Fibroblast of mammary gland (primary cell): ENCODE results near the gene MGP.
A peak's percentile ranks its signal among the peaks of the same experiment; 100 is the strongest.

Experiments
- DNase-seq: peaks from one replicate; pipeline ENCODE4 v3.0.0-alpha.2; 2010; ENCODE audit warnings: low read depth
- H3K4me3 ChIP-seq: 2 replicates; pipeline ENCODE4 v1.5.1; 2011; ENCODE audit warnings: low read depth, mild to moderate bottlenecking, low read length, moderate library complexity; ENCODE audit not compliant: control insufficient read depth
- TF ChIP-seq, protein P1 (sequence below): conservative IDR thresholded peaks from 2 replicates; pipeline ENCODE4 v1.5.1; 2011; ENCODE audit warnings: low read depth, low read length, inconsistent platforms; ENCODE audit not compliant: control insufficient read depth, insufficient read depth

MGP gene

DNA sequence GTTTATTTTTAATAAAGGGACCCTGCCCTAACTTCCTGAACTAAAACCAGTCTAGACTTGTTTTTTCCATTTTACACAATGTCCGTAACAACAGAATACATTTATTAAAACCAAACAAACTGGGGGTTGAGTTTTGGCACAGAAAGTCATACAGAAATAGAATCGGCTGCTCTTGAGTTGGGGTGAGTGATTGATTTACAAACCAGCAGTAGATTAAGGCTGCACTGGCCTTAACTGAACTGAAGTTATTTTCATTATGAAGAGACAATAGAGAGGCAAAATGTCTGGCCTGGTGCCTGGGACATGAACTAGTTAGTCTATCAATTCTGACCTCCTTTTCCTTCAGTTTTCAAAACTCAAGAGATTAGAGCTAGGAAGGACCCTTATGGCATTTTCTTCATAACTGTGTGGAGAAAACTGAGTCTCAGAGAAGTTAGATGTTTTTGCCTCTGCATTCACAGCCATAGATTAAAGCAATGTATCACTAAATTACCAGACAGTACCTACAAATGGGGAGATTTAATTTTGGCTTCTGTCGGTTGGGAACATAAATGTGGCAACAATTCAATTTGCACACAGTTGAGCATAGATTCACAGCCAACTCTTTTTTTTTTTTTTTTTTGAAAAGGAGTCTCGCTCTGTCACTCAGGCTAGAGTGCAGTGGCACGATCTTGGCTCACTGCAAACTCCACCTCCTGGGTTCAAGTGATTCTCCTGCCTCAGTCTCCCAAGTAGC, 19.8 kb upstream of the MGP start:
- no peak for DNase-seq
- H3K4me3 ChIP-seq, result no peak overlapping the region
- TF ChIP-seq, protein P1, sequence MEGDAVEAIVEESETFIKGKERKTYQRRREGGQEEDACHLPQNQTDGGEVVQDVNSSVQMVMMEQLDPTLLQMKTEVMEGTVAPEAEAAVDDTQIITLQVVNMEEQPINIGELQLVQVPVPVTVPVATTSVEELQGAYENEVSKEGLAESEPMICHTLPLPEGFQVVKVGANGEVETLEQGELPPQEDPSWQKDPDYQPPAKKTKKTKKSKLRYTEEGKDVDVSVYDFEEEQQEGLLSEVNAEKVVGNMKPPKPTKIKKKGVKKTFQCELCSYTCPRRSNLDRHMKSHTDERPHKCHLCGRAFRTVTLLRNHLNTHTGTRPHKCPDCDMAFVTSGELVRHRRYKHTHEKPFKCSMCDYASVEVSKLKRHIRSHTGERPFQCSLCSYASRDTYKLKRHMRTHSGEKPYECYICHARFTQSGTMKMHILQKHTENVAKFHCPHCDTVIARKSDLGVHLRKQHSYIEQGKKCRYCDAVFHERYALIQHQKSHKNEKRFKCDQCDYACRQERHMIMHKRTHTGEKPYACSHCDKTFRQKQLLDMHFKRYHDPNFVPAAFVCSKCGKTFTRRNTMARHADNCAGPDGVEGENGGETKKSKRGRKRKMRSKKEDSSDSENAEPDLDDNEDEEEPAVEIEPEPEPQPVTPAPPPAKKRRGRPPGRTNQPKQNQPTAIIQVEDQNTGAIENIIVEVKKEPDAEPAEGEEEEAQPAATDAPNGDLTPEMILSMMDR, result no peak

DNA sequence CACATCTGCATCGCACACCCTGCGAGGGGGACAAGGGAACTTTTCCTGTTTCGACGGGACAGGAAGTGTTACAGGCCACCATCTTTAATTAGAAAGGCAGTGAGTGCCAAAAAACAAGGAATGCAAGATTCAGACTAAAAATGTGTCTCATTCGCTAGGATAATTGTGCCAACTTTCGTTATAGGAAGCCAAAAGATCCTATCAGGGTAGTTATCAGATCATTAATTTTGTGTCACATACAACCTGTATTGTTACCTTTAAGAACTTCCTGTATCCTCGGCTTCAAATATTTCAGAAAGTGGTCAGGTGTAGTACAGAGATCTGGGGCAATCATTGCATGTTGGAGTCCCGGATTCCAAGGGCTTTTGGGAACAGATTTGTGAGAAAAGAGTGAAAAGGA, 19.2 kb upstream of the MGP start:
- no peak overlapping the region for H3K4me3 ChIP-seq
- DNase-seq, result no peak

DNA sequence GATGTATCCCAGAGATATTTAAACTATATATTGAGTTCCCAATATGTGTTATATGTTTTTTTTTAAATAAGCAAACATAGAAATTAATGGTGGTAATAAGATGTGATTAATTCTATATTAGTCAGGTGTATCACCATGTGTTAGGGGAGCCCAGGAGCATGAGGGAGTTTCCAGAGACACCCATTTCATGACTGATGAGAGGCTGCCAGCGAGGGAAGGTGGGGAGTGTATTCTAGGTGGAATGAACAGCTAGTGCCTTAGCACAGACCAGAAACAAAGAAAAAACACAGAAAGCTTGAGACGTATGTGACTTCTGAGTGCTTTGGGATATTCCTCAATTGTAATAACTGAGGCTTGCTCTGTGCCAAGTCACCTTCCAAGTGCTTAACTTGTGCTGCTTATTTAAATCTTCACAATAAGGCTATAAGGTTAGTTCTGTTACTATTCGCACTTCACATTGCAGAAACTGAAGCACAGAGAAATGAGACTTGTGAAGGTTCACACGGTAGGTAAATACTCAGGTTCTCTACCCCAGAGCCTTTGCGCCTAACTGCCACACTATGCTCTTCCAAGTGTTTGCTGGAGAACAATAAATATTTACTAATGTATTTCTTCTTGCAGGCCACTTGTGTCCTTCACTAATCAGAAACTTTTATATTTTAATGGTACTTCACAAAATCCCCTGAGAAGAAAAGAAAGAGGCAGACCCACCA, 17.9 kb upstream of the MGP start:
- no peak overlapping the region for H3K4me3 ChIP-seq
- no peak for DNase-seq
- TF ChIP-seq, protein P1, result no peak

More for the DNA sequence above, 19.2 kb upstream of the MGP start:
- TF ChIP-seq, protein P1, result no peak

DNA sequence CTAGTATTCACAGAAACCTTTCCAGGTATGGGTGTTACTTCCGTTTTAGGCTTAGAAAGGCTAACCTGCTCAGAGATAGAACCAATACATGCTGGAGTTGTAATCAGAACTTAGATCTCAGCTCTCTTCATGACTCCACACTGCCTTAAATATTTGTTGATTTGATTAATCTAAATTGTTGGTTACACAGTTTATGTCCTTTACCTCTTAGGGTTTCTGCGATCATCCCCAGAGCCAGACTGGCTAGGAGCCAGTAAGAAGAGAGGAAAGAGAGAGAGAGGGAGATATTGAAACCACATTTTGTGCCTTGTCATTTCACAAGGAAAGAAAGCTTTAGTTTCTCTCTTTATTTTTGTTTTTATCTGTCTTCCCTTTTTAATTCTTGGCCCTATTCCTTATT, 16.8 kb upstream of the MGP start:
- TF ChIP-seq, protein P1, result no peak
- DNase-seq, result peak; percentile 32
- H3K4me3 ChIP-seq, result no peak overlapping the region

DNA sequence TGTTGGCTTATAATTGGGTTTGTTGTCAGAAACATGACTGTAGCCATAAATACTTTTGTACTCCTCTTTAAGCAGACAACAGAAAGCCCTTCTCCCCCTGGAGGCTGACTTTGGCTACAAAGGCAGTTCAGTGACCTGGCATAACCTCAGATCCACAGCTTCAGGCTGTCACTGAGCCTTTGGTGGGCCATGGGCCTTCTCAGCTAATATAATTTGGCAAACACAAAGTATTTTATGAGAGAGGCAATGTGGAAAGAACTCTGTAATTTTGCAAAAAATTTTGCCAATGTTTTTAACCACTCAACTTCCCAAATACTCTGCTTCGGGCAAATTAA, 15.5 kb upstream of the MGP start:
- DNase-seq, result no peak
- H3K4me3 ChIP-seq, result no peak overlapping the region
- TF ChIP-seq, protein P1, result no peak

DNA sequence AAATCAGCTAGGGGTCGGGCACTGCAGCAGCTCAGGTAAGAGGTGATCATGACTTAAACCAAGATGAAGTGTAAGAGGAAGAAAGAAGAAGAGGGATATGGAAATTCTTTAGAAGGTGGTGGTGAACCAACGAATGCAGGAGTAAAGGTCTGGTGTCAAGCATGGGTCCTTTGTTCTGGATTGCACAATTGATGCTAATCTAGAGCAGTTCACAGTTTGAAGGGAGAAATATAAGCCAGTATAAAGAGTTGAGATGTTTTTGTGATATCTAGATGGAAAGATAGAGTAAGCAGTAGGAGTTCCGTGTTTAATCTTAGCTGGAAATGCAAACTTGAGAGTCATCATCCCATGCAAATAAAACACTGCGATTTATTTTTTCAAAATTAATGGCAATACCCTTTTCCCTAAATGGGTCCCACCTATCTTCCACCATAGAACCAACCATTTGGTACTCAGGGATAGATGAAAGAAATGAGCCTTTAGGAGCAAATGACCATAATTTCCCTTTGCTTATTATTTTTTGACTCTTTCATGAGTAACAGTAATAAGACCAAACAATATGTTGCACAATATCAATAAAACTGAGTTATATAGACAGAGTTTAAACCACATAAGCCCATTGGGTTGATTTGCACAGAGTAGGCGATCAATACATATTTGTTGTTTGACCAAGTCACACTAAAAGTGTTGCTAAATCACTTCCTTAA, 15.0 kb upstream of the MGP start:
- no peak for DNase-seq
- TF ChIP-seq, protein P1, result no peak

More for the DNA sequence above, 15.0 kb upstream of the MGP start:
- H3K4me3 ChIP-seq, result no peak overlapping the region
